ENCODE results near the gene NMNAT2. TPM values are rescaled to one million over a fixed set of nuclear protein-coding genes. Genes with fewer than 3 reads are reported as not detected.
"Not testable (repeated sequence)": the region's sequence is repeated elsewhere in the genome, so short reads cannot be mapped to it uniquely, and the experiment has no call there.

NMNAT2 gene
- total RNA-seq, 1 donor from 2014 or later: 0.49 TPM

GRCh38 chr1:183241471-183241870 is 176.7 kb downstream of the NMNAT2 start:
- Histone ChIP-seq H3K9ac (no peak overlapping the region), H3K4me2 (no peak overlapping the region), H3K27me3 (no peaks in the 10 kb centered on the region), H3K4me3 (no peak overlapping the region), H3K9me3 (ENCODE audit: low read depth) (no peaks in the 10 kb centered on the region), H3K79me2 (ENCODE audit: low read depth) (no peaks in the 10 kb centered on the region), H3K27ac (no peak overlapping the region), H3F3A (ENCODE audit: low read depth) (no peaks in the 10 kb centered on the region), H3K36me3 (no peaks in the 10 kb centered on the region), H3K4me1 (peaks cover 14% of the 10 kb centered on the region), H4K20me1 (ENCODE audit: low read depth) (no peaks in the 10 kb centered on the region), H2AFZ (replicated peaks) (no peak overlapping the region)
- DNase-seq (ENCODE audit: low spot score): no peak
- Mint-ChIP-seq H3K9me3 (no peaks in the 10 kb centered on the region), H3K4me3 (no peak overlapping the region), H3K4me1 (peaks cover 16% of the 10 kb centered on the region), H3K27ac (no peak overlapping the region), H3K27me3 (ENCODE audit: insufficient read depth, low read depth) (no peaks in the 10 kb centered on the region), H3K36me3 (no peaks in the 10 kb centered on the region)
- no peak for TF ChIP-seq EZH2phosphoT487 (IDR thresholded peaks at IDR 0.05)
- no peak for TF ChIP-seq EZH2 (IDR thresholded peaks at IDR 0.05)
- no peak for TF ChIP-seq CTCF (IDR thresholded peaks at IDR 0.05)

- not testable (repeated sequence) for H3K79me2 ChIP-seq (ENCODE audit: low read depth); H3F3A ChIP-seq (ENCODE audit: low read depth); H3K27me3 Mint-ChIP-seq (ENCODE audit: insufficient read depth, low read depth); H3K36me3 ChIP-seq; H3K4me2 ChIP-seq; H3K27ac ChIP-seq; H3K27me3 ChIP-seq; H3K9me3 Mint-ChIP-seq; H3K9ac ChIP-seq; H3K9me3 ChIP-seq (ENCODE audit: low read depth); H3K36me3 Mint-ChIP-seq; DNase-seq (ENCODE audit: low spot score); H3K27ac Mint-ChIP-seq; H2AFZ ChIP-seq (replicated peaks); H3K4me3 Mint-ChIP-seq; H4K20me1 ChIP-seq (ENCODE audit: low read depth); H3K4me3 ChIP-seq
- H3K4me1 ChIP-seq: peaks cover 18% of the 10 kb centered on the region
- peaks cover 20% of the 10 kb centered on the region for H3K4me1 Mint-ChIP-seq
These were observed 177.3 kb downstream of the NMNAT2 start for GRCh38 chr1:183240853-183241252.

- Mint-ChIP-seq H3K4me3 (no peak overlapping the region), H3K27me3 (ENCODE audit: insufficient read depth, low read depth) (peaks cover 3% of the 10 kb centered on the region), H3K27ac (no peak overlapping the region), H3K9me3 (no peaks in the 10 kb centered on the region), H3K36me3 (no peaks in the 10 kb centered on the region), H3K4me1 (peaks cover 23% of the 10 kb centered on the region)
- no peak overlapping the region for H3K9ac ChIP-seq
- H4K20me1 ChIP-seq (ENCODE audit: low read depth): no peaks in the 10 kb centered on the region
- H3K27me3 ChIP-seq: no peaks in the 10 kb centered on the region
- TF ChIP-seq EZH2phosphoT487 (IDR thresholded peaks at IDR 0.05): no peak
- no peak for TF ChIP-seq EZH2 (IDR thresholded peaks at IDR 0.05)
- no peak overlapping the region for H3K4me3 ChIP-seq
- peaks cover 22% of the 10 kb centered on the region for H3K4me1 ChIP-seq
- no peak overlapping the region for H3K4me2 ChIP-seq
- H3K9me3 ChIP-seq (ENCODE audit: low read depth): no peaks in the 10 kb centered on the region
- peaks cover 8% of the 10 kb centered on the region for H3F3A ChIP-seq (ENCODE audit: low read depth)
- no peak overlapping the region for H2AFZ ChIP-seq (replicated peaks)
- DNase-seq (ENCODE audit: low spot score): no peak
- H3K36me3 ChIP-seq: no peaks in the 10 kb centered on the region
- no peaks in the 10 kb centered on the region for H3K79me2 ChIP-seq (ENCODE audit: low read depth)
- no peak overlapping the region for H3K27ac ChIP-seq
These were observed 177.7 kb downstream of the NMNAT2 start for GRCh38 chr1:183240526-183240825.

- no peak for DNase-seq (ENCODE audit: low spot score)
- H3K4me3 ChIP-seq: no peak overlapping the region
- TF ChIP-seq EZH2 (IDR thresholded peaks at IDR 0.05): no peak
- no peak for TF ChIP-seq CTCF (IDR thresholded peaks at IDR 0.05)
- no peak for TF ChIP-seq EZH2phosphoT487 (IDR thresholded peaks at IDR 0.05)
- H3K9ac ChIP-seq: no peak overlapping the region
- H4K20me1 ChIP-seq (ENCODE audit: low read depth): no peaks in the 10 kb centered on the region
- no peaks in the 10 kb centered on the region for H3K79me2 ChIP-seq (ENCODE audit: low read depth)
- Mint-ChIP-seq H3K9me3 (no peaks in the 10 kb centered on the region), H3K27me3 (ENCODE audit: insufficient read depth, low read depth) (peaks cover 5% of the 10 kb centered on the region), H3K4me3 (no peak overlapping the region), H3K27ac (no peak overlapping the region), H3K4me1 (peaks cover 29% of the 10 kb centered on the region), H3K36me3 (no peaks in the 10 kb centered on the region)
- no peak overlapping the region for H2AFZ ChIP-seq (replicated peaks)
- H3K4me2 ChIP-seq: no peak overlapping the region
- peaks cover 27% of the 10 kb centered on the region for H3K4me1 ChIP-seq
- peaks cover 13% of the 10 kb centered on the region for H3F3A ChIP-seq (ENCODE audit: low read depth)
- no peaks in the 10 kb centered on the region for H3K27me3 ChIP-seq
- H3K9me3 ChIP-seq (ENCODE audit: low read depth): no peaks in the 10 kb centered on the region
- H3K36me3 ChIP-seq: no peaks in the 10 kb centered on the region
- H3K27ac ChIP-seq: no peak overlapping the region
These were observed 178.2 kb downstream of the NMNAT2 start for GRCh38 chr1:183239793-183240525.
